Left ventricle myocardium inferior (tissue), 1 donor: ENCODE data around the gene PTPRN2. TPM values are rescaled to one million over a fixed set of nuclear protein-coding genes. Genes with fewer than 3 reads are reported as not detected.

Experiments used
- DNase-seq: peaks from one replicate; pipeline ENCODE4 v3.0.0-alpha.2; 2020
- H3K27ac ChIP-seq: fragments of 200-600 bp; replicated peaks from 2 replicates; pipeline ENCODE4 v1.8.0; 2021
- H3K27me3 ChIP-seq: fragments of 200-600 bp; 2 replicates; pipeline ENCODE4 v1.8.0; 2021; ENCODE audit warnings: low read depth
- H3K36me3 ChIP-seq: fragments of 200-600 bp; 2 replicates; pipeline ENCODE4 v1.8.0; 2021
- H3K4me1 ChIP-seq: fragments of 200-600 bp; 2 replicates; pipeline ENCODE4 v1.8.0; 2021
- H3K4me3 ChIP-seq: fragments of 200-600 bp; 2 replicates; pipeline ENCODE4 v1.8.0; 2021; ENCODE audit warnings: mild to moderate bottlenecking, moderate library complexity
- H3K9me3 ChIP-seq: fragments of 200-600 bp; replicated peaks from 2 replicates; pipeline ENCODE4 v1.8.0; 2021
- CTCF ChIP-seq: fragments of 200-600 bp; IDR thresholded peaks from 2 replicates; pipeline ENCODE4 v1.8.0; 2021; ENCODE audit warnings: antibody characterized with exemption, mild to moderate bottlenecking, borderline replicate concordance
- intact Hi-C: fragments of 100-400 bp; cut with micrococcal nuclease; formaldehyde crosslinking; loops from one replicate; pipeline ENCODE4 v1.11.0; 2022
- total RNA-seq: library from RNA; stranded (reverse); fragmentation: NEBNext Ultra II Directional; extraction: Animal tissue kit (Norgen Biotek cat#: 25700); gene quantifications from one replicate; pipeline ENCODE4 v1.2.1, GENCODE V29; 2021
- donor health status: DM: no; HTN: yes; CAD: no; lungs with severe emphysema.

Gene PTPRN2
- total RNA-seq, 1 donor from 2014 or later = 1.3 TPM

- no peak for TF ChIP-seq CTCF
- Histone ChIP-seq H3K9me3 (no peaks in the 10 kb centered on the region), H3K4me3 (no peak overlapping the region), H3K4me1 (no peaks in the 10 kb centered on the region), H3K36me3 (no peaks in the 10 kb centered on the region), H3K27me3 (peaks cover 50% of the 10 kb centered on the region), H3K27ac (no peak overlapping the region)
- intact Hi-C loops = no loop called here
- no peak for DNase-seq
Observed at GRCh38 chr7:158454631-158455030, 133.0 kb downstream of the PTPRN2 start.

GRCh38 chr7:158453663-158454062 is 134.0 kb downstream of the PTPRN2 start:
- no peak for TF ChIP-seq CTCF
- peaks cover 51% of the 10 kb centered on the region for H3K27me3 ChIP-seq
- no peak for DNase-seq
- intact Hi-C loops = no loop called here
- H3K9me3 ChIP-seq = no peaks in the 10 kb centered on the region
- no peaks in the 10 kb centered on the region for H3K4me1 ChIP-seq
- H3K27ac ChIP-seq = no peak overlapping the region
- H3K4me3 ChIP-seq = no peak overlapping the region
- no peaks in the 10 kb centered on the region for H3K36me3 ChIP-seq

GRCh38 chr7:158452331-158452730 is 135.3 kb downstream of the PTPRN2 start:
- H3K9me3 ChIP-seq = no peaks in the 10 kb centered on the region
- no peaks in the 10 kb centered on the region for H3K4me1 ChIP-seq
- H3K27ac ChIP-seq = no peak overlapping the region
- no peaks in the 10 kb centered on the region for H3K36me3 ChIP-seq
- TF ChIP-seq CTCF = no peak
- no peak overlapping the region for H3K4me3 ChIP-seq
- intact Hi-C loops = no loop called here
- H3K27me3 ChIP-seq = peaks cover 51% of the 10 kb centered on the region
- DNase-seq = no peak

- Histone ChIP-seq H3K4me1 (no peaks in the 10 kb centered on the region), H3K27me3 (peaks cover 48% of the 10 kb centered on the region), H3K4me3 (no peak overlapping the region), H3K27ac (no peak overlapping the region), H3K36me3 (no peaks in the 10 kb centered on the region), H3K9me3 (no peaks in the 10 kb centered on the region)
- no peak for TF ChIP-seq CTCF
- intact Hi-C loops = no loop called here
- no peak for DNase-seq
Observed at GRCh38 chr7:158450476-158451124, 137.0 kb downstream of the PTPRN2 start.

- intact Hi-C loops = no loop called here
- Histone ChIP-seq H3K4me3 (no peak overlapping the region), H3K9me3 (no peaks in the 10 kb centered on the region), H3K27me3 (peaks cover 55% of the 10 kb centered on the region), H3K4me1 (no peaks in the 10 kb centered on the region), H3K27ac (no peak overlapping the region), H3K36me3 (no peaks in the 10 kb centered on the region)
- no peak for DNase-seq
- no peak for TF ChIP-seq CTCF
Observed at GRCh38 chr7:158449942-158450341, 137.7 kb downstream of the PTPRN2 start.
